Measurements from ENCODE around the gene TTLL5. TPM values are rescaled to one million over a fixed set of nuclear protein-coding genes. Genes with fewer than 3 reads are reported as not detected.

The TTLL5 gene
- total RNA-seq, 1 experiment from 2014 or later: 34.7 TPM

DNA sequence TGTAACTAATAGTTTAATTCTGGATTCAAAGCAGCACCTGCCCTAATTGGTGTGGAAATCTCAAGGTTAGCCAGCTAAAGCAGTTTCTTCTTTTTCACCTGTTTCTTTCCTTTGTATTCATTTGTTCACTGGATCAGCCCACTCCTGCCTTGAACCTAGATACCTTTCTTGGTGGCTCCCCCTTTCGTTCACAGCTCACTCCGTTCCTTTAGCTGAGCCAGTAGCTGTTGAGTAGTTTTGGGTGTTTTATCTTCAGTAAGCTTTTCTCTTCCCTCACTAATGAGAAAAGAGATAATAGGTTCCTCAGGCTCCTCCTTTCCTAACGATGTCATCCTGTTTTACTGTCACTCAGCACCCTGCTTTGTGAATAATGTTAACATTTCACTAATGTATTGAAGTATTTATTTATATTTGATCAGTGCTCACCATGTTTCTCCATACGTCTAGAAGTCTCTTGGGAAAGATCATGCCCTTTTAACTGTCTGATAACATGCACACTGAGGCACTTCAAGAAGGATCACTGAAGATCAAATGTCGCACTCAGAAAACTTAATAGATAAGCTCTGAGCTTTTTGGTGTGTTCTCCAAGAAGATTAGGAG lies 199.6 kb downstream of the TTLL5 start:
- no TSS peak for BruUV-seq (replicated peaks)
- Histone ChIP-seq H2AFZ (ENCODE audit: low read length) (no peak overlapping the region; the same call in 1 of the 2 replicates), H3K4me1 (ENCODE audit: insufficient read depth, low read length) (peaks cover 46% of the 10 kb centered on the region), H3F3A (ENCODE audit: low read length, unreplicated experiment) (peaks cover 7% of the 10 kb centered on the region), H3K27me3 (ENCODE audit: low read length) (no peaks in the 10 kb centered on the region), H3K4me3 (ENCODE audit: low read length) (no peak overlapping the region), H3K9ac (ENCODE audit: low read length) (peak overlapping the region; percentile 43), H3K36me3 (ENCODE audit: low read depth, low read length) (no peaks in the 10 kb centered on the region), H3K79me2 (ENCODE audit: low read length) (no peaks in the 10 kb centered on the region), H3K27ac (ENCODE audit: low read length) (peak overlapping the region; percentile 79), H3K4me2 (ENCODE audit: low read length) (peak overlapping the region; percentile 44), H3K9me2 (replicated peaks; ENCODE audit: low read length) (no peaks in the 10 kb centered on the region), H4K20me1 (ENCODE audit: low read length) (no peaks in the 10 kb centered on the region), H3K9me3 (ENCODE audit: low read length) (no peaks in the 10 kb centered on the region)
- ATAC-seq: no peak
- intact Hi-C loops (cut with micrococcal nuclease): no loop called here
- ChIA-PET POLR2A (ENCODE audit: unreplicated experiment) (interaction anchor here (0.5 kb wide), 1 partner anchor 79 kb away, joined by 8 read pairs; no protein-coding TSS in a partner anchor), CTCF (no interaction called here)
- DNase-seq: no peak
- no peak for TF ChIP-seq CTCF (conservative IDR thresholded peaks at IDR 0.05; ENCODE audit: low read depth, low read length)
- TF ChIP-seq EZH2phosphoT487 (IDR thresholded peaks at IDR 0.05; ENCODE audit: borderline replicate concordance, low read length): no peak
- TF ChIP-seq EZH2 (IDR thresholded peaks at IDR 0.05; ENCODE audit: low read length, unreplicated experiment): no peak

DNA sequence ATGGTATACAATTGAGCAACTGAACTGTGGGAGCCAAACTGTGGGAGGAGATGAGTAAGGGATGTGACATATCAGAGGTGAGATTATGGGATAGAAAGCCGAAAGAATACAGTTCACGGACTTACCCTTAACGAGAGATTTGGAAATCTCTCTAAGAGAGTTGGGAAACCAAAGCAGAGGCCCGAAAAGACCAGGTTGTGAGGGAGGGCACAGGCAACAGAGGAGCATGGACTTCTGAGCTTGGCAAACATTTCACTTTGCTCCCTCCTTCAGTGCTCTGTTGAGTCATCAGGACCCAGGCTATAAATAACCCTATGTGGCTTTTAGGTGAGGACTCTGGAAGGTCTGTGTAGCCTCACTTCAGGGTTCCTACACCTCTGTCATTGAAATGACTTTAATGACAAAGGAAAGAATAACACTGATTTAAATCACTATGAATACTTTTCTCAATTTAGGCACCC lies 200.1 kb downstream of the TTLL5 start:
- peaks cover 7% of the 10 kb centered on the region for H3F3A ChIP-seq (ENCODE audit: low read length, unreplicated experiment)
- H3K79me2 ChIP-seq (ENCODE audit: low read length): no peaks in the 10 kb centered on the region
- ATAC-seq (peak; percentile 41), DNase-seq (peak; percentile 56)
- no peaks in the 10 kb centered on the region for H4K20me1 ChIP-seq (ENCODE audit: low read length)
- no peaks in the 10 kb centered on the region for H3K9me2 ChIP-seq (replicated peaks; ENCODE audit: low read length)
- H3K9ac ChIP-seq (ENCODE audit: low read length): peak overlapping the region; percentile 43
- no peaks in the 10 kb centered on the region for H3K27me3 ChIP-seq (ENCODE audit: low read length)
- H3K4me2 ChIP-seq (ENCODE audit: low read length): peak overlapping the region; percentile 44
- TF ChIP-seq EZH2phosphoT487 (IDR thresholded peaks at IDR 0.05; ENCODE audit: borderline replicate concordance, low read length) (no peak), CTCF (conservative IDR thresholded peaks at IDR 0.05; ENCODE audit: low read depth, low read length) (no peak), EZH2 (IDR thresholded peaks at IDR 0.05; ENCODE audit: low read length, unreplicated experiment) (no peak)
- peak overlapping the region; percentile 79 for H3K27ac ChIP-seq (ENCODE audit: low read length)
- H3K4me3 ChIP-seq (ENCODE audit: low read length): no peak overlapping the region
- H3K9me3 ChIP-seq (ENCODE audit: low read length): no peaks in the 10 kb centered on the region
- no peak overlapping the region; the same call in 1 of the 2 replicates for H2AFZ ChIP-seq (ENCODE audit: low read length)
- intact Hi-C loops (cut with micrococcal nuclease): no loop called here
- ChIA-PET CTCF (no interaction called here), POLR2A (ENCODE audit: unreplicated experiment) (interaction anchor here (0.7 kb wide), 1 partner anchor 149 kb away, joined by 3 read pairs; no protein-coding TSS in a partner anchor)
- H3K36me3 ChIP-seq (ENCODE audit: low read depth, low read length): no peaks in the 10 kb centered on the region
- peaks cover 51% of the 10 kb centered on the region for H3K4me1 ChIP-seq (ENCODE audit: insufficient read depth, low read length)
- no TSS peak for BruUV-seq (replicated peaks)

DNA sequence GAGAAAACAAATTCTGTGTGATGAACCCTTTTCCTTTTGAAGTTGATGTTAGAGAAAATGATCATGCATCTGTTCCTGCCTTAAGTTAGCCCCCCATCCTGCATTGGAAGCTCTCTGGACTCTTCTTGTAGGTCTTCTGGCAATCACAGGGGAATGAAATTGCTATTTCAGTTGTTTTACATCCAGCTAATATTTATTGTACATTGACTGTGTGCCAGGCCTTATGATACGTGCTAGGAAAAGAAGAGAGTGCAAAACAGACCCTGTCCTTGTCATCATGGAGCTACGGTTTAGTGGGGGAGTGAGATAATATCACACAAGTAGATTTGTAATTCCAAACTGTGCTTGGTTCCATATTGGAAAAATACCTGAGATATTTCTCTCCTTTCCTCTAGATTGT lies 202.2 kb downstream of the TTLL5 start:
- Histone ChIP-seq H3K9me2 (replicated peaks; ENCODE audit: low read length) (no peaks in the 10 kb centered on the region), H2AFZ (ENCODE audit: low read length) (no peak overlapping the region), H3K27me3 (ENCODE audit: low read length) (no peaks in the 10 kb centered on the region), H4K20me1 (ENCODE audit: low read length) (no peaks in the 10 kb centered on the region), H3K27ac (ENCODE audit: low read length) (peak overlapping the region; percentile 99), H3K9me3 (ENCODE audit: low read length) (no peaks in the 10 kb centered on the region), H3K4me1 (ENCODE audit: insufficient read depth, low read length) (peaks cover 70% of the 10 kb centered on the region), H3K79me2 (ENCODE audit: low read length) (no peaks in the 10 kb centered on the region), H3K4me3 (ENCODE audit: low read length) (no peak overlapping the region), H3F3A (ENCODE audit: low read length, unreplicated experiment) (peaks cover 8% of the 10 kb centered on the region), H3K4me2 (ENCODE audit: low read length) (peak overlapping the region; percentile 69), H3K36me3 (ENCODE audit: low read depth, low read length) (no peaks in the 10 kb centered on the region), H3K9ac (ENCODE audit: low read length) (peak overlapping the region; percentile 72)
- POLR2A ChIA-PET (ENCODE audit: unreplicated experiment): interaction anchor here (0.6 kb wide), 1 partner anchor 10 kb away, joined by 4 read pairs; no protein-coding TSS in a partner anchor
- ATAC-seq: no peak
- intact Hi-C loops (cut with micrococcal nuclease): no loop called here
- CTCF ChIA-PET: no interaction called here
- DNase-seq: no peak
- TF ChIP-seq CTCF (conservative IDR thresholded peaks at IDR 0.05; ENCODE audit: low read depth, low read length) (no peak), EZH2 (IDR thresholded peaks at IDR 0.05; ENCODE audit: low read length, unreplicated experiment) (no peak), EZH2phosphoT487 (IDR thresholded peaks at IDR 0.05; ENCODE audit: borderline replicate concordance, low read length) (no peak)
- BruUV-seq (replicated peaks): no TSS peak

Data from PC-3 (cell line).